ENCODE measurements around the gene APOBEC2.

- TF ChIP-seq, protein P1, sequence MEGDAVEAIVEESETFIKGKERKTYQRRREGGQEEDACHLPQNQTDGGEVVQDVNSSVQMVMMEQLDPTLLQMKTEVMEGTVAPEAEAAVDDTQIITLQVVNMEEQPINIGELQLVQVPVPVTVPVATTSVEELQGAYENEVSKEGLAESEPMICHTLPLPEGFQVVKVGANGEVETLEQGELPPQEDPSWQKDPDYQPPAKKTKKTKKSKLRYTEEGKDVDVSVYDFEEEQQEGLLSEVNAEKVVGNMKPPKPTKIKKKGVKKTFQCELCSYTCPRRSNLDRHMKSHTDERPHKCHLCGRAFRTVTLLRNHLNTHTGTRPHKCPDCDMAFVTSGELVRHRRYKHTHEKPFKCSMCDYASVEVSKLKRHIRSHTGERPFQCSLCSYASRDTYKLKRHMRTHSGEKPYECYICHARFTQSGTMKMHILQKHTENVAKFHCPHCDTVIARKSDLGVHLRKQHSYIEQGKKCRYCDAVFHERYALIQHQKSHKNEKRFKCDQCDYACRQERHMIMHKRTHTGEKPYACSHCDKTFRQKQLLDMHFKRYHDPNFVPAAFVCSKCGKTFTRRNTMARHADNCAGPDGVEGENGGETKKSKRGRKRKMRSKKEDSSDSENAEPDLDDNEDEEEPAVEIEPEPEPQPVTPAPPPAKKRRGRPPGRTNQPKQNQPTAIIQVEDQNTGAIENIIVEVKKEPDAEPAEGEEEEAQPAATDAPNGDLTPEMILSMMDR (IDR thresholded peaks at IDR 0.05): no peak
- no peak for TF ChIP-seq EP300 (IDR thresholded peaks at IDR 0.05)
Measured at GRCh38 chr6:41097467-41098090, 44.6 kb downstream of the APOBEC2 start.
